OCI-M2 (cell line): ENCODE data around the gene KHDC4.
"Not testable (repeated sequence)": the region's sequence is repeated elsewhere in the genome, so short reads cannot be mapped to it uniquely, and the experiment has no call there.

Source experiments
- DNase-seq: peaks from one replicate; lab custom pipeline; 2025; ENCODE audit not compliant: unreplicated experiment; lab: John Stamatoyannopoulos, UW

KHDC4 gene

DNA sequence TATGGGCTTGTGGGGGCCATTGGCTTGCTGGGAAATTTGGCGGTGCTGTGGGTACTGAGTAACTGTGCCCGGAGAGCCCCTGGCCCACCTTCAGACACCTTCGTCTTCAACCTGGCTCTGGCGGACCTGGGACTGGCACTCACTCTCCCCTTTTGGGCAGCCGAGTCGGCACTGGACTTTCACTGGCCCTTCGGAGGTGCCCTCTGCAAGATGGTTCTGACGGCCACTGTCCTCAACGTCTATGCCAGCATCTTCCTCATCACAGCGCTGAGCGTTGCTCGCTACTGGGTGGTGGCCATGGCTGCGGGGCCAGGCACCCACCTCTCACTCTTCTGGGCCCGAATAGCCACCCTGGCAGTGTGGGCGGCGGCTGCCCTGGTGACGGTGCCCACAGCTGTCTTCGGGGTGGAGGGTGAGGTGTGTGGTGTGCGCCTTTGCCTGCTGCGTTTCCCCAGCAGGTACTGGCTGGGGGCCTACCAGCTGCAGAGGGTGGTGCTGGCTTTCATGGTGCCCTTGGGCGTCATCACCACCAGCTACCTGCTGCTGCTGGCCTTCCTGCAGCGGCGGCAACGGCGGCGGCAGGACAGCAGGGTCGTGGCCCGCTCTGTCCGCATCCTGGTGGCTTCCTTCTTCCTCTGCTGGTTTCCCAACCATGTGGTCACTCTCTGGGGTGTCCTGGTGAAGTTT is 7.8 kb upstream of the KHDC4 start:
- DNase-seq = no peak

DNA sequence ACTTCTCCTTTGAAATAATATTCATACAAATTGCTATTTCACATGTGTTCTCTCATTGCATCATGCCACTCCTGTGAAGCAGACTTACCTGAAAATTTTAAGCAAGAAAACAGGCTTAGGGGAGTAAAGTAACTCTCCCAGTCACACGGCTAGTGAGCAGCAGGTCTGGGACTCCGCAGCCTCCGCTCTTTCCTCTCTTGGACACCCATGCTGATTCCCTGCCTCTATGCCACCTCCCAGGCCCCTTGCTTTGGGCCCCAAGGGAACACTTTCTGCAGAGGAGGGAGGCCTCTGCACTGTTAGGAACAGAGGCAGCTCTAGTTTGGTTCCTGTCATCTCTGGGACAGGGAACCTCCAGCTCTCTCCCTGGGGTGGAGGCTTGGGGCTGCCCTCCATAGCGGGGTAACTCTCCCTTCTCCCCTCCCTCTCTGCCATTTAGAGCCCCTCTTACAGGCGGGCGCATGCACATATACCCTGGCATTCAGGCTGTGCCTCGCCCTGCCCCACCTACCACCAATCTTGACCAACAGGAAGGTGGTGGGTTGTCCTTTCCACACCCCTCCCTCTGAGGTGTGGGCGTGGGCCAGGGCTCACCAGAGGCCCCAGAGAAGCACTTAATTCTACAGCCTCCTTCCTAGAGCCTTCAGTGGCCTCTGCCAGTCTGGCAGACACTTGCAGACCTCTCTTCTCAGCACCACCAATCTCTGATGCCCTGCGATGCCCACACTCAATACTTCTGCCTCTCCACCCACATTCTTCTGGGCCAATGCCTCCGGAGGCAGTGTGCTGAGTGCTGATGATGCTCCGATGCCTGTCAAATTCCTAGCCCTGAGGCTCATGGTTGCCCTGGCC is 7.0 kb upstream of the KHDC4 start, which contains the start of gene RXFP4:
Gene RXFP4, plus strand, starts transcription at position 646 of the 852 bp plus-strand sequence. Its CDS starts 72 bp downstream, at position 718.
- no peak for DNase-seq

DNA sequence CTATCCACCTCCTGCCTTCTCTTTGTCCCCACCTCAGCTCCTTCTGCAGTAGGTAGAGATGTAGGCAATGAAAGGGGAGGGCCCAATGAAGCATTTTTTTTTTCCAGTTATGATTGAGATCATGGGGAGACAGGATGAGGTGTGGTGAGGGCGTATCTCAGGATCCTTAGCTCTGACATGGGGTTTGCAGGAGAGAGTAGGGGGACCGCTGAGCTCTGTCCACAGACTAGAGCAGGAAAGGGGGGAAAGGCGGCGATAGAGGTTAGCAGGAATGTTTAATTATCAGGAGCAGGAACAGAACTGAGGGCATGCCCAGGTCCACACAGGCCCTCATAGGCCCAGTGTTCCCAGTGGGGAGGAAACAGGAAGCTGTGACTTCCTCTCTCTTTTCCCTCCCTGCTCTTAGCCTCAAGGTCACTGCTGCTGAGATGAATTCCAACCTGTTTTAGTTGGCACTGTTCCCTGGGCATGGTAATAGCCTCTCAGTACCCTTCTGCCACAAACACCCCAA is 6.3 kb upstream of the KHDC4 start:
- DNase-seq = no peak

DNA sequence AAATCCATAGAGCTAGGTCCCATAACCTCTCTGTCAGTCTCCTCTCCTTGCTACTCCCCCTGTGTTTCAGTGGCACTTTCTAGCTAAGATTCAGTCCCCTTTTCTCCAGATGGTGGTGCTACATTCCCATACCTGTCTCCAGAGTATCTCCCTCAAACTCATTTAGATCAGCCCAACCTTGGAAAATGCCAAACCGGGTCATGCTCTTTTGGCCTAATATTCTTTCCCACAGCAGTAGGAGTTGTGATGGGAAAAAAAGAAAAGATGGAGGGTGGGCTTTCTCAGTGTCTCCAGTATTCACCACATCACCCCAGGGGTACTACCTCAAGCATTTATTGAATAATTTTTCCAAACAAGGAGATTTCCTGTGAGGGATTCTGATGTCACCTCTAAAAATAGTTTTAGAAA is 4.0 kb upstream of the KHDC4 start:
- DNase-seq = no peak

DNA sequence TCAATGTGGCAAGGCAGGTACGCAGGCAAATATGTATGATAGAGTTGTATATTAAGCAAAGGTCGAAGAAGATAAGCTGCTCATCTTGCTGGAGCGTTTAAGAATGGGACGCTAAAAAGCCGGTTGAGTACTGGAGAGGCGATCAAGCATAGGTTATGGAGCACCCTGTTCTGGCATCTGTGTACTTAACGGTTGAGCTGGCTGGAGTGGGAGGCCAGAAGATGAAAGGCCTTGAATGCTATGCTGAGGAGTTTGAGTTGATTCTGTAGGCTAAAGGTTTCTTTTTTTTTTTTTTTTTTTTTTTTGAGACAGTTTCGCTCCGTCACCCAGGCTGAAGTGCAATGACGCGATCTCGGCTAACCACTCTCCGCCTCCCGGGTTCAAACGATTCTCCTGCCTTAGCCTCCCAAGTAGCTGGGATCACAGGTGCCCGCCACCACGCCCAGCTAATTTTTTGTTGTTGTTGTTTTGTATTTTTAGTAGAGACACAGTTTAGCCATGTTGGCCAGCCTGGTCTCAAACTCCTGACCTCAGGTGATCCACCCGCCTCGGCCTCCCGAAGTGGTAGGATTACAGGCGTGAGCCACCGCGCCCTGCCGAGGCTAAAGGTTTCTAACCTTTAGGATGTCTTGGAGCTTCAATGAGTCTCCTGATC is 850 bp upstream of the KHDC4 start:
- DNase-seq = no peak

DNA sequence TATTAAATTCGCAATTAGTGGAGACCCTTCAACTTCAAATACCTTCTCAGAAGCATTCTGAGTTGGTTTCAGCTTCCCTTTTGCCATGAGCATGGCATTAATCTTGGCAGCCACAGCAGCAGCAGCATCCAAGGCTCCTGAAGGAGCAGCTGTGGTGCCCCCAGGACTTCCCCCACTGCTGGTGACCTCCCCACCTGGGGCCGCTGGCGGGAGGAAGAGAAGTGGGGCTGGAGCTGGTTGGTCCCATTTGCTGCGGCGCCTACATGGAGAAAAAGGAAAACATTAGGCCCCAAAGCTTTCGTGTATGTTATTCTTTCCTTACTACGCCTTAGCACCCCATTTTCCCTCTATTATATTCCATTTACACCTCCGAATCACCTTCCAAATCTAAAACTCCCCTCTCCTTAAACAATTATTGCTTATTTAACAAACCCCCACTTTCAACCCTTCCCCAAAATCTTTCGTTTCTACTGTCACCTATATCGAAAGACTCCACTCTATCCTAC is 569 bp downstream of the KHDC4 start:
- no peak for DNase-seq

DNA sequence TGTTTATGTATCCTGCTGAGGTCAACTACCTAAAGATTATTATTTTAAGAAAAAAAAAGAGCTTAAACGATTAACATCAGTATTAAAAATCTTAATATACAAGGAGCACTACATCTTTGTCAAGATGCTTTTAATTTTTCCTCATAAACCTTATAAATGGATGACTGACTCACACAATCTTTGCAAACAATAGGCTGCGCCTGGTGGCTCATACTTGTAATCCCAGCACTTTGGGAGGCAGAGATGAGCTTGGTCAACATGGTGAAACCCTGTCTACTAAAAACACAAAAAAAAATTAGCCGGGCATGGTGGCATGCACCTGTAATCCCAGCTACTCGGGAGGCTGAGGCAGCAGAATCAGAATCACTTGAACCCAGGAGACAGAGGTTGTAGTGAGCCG is 1.7 kb downstream of the KHDC4 start:
- DNase-seq = no peak

DNA sequence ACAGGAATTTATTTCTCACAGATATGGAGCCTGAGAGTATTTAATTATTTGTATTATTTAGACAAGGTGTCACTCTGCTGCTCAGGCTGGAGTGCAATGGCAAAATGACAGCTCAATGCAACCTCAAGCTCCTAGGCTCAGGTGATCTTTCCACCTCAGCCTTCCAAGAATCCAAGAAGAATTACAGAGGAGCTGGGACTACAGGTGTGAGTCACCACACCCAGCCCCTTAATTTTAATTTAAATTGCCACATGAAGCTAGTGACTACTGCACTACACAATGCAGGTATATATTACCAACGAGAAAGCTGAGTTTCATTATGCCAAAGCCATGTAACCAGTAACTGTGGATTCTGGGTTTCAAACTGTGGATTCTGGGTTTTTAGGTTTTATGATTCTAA is 2.1 kb downstream of the KHDC4 start:
- DNase-seq = no peak

DNA sequence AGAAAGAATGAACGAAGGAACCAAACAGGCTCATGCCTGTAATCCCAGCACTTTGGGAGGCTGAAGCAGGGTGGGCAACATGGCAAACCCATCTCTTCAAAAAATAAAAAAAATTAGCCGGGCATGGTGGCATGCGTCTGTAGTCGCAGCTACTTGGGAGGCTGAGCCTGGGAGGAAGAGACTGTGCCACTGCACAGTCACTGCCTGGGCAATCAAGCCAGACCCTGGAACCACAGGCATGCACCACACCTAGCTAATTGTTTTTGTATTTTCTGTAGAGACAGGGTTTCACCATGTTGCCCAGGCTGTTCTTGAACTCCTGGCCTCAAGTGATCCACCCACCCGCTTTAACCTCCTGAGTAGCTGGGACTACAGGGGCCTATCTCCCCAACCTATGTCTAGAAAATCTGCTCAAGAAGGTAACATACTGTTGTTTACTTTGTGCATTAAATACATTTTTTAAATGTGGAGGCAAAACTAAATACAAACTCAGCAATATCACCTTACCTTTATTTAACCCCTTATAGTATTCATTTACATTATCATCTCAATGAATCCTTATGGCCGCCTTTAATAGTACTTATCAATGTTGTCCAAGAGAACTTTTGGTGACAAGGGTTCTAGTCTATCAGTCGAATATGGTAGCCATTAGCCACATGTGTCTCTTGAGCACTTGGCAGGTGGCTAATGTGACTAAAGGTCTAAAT is 2.7 kb downstream of the KHDC4 start:
- DNase-seq = no peak

DNA sequence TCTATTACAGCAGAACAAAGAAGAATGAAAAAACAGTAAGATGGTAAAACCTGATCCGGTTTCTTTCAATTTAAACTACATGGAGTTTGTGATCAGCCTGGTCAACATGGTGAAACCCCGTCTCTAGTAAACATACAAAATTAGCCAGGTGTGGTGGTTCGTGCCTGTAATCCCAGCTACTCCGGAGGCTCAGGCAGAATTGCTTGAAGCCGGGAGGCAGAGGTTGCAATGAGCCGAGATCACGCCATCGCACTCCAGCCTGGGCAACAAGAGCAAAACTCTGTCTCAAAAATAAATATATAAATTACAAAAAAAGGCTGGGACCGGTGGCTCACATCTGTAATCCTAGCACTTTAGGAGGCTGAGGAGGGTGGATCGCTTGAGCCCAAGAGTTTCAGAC is 3.5 kb downstream of the KHDC4 start:
- DNase-seq = not testable (repeated sequence)

DNA sequence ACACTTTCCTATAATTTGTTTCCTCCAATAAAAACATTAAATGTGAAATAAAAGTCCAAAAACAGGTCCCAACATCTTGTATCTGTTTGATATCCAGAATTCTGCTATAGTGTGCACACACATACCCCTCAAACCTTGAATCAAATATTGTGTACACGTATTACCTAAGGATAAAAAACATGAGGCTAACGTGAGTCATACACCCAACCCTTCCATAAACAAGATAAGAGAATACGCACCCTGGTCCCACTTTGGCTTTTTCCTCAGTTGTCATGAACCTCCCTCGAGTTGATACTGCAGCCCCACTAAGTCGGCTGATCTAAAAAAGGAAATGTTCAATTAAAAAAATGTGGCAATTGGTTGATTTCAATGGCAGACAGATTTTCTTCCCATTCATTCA is 5.2 kb downstream of the KHDC4 start:
- DNase-seq = no peak

DNA sequence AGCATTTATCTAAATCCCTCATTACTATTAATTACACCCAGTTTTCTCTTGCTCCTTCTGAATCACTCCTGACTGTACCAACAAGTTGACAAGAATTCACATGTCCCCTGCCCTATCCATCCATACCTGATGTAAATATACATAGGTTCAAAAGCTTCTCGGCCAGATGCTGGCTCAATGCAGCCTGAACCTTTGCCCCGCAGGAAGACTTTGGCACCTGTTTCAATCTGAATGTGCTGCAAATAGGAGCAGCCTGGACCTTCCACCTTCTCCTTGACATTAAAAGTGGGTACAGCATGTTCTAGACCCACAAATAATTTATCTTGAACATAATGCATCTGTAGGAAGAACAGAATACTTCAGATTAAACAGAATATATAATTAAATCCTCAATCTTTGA is 8.7 kb downstream of the KHDC4 start:
- DNase-seq = no peak

DNA sequence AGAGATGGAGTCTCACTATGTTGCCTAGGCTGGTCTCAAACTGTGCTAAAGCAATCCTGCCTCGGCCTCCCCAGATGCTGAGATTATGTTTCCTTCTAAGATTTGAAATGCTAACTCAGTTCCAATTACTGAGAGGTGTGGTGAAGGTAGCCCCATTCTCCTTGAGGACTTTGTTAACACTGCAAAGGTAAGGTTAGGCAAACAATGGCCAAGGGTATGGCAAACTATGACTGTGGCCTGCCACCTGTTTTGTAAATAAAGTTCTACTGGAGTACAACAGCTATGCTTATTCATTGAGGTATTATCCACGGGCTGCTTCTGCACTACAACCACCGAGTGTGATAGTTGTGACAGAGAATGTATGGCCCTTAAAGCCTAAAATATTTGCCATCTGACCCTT is 13.5 kb downstream of the KHDC4 start:
- DNase-seq = no peak

DNA sequence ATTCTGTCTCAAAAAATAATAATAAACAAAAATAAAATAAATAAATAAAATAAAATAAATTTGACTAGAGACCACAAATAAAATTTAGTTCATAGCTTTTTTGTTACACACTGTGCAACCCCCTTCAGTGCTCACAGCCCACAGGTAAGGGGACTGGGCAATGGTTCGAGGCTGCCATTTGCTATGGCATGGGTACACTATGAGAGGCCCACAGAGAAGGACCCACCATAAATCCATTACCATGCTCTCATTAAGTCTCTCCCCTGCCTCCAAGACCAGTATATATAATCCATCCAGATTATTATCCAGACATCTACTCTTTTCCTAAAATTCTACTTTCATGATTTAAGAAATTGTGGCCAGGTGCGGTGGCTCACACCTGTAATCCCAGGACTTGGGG is 14.4 kb downstream of the KHDC4 start:
- DNase-seq = no peak

DNA sequence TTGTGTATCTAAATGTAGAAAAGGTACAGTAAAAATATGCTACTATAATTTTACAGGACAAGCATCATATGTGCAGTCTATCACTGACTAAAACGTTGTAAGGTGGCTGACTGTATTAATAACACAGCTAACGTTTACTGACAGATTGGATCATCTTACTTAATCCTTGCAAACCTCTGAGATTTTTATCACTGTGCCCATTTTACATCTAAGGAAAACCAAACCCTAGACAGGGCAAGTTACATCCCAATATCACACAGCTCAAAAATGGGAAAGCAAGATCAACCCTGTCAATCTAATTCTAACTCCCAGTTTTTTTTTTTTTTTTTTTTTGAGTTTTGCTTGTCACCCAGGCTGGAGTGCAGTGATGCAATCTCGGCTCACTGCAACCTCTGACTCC is 15.6 kb downstream of the KHDC4 start:
- no peak for DNase-seq

DNA sequence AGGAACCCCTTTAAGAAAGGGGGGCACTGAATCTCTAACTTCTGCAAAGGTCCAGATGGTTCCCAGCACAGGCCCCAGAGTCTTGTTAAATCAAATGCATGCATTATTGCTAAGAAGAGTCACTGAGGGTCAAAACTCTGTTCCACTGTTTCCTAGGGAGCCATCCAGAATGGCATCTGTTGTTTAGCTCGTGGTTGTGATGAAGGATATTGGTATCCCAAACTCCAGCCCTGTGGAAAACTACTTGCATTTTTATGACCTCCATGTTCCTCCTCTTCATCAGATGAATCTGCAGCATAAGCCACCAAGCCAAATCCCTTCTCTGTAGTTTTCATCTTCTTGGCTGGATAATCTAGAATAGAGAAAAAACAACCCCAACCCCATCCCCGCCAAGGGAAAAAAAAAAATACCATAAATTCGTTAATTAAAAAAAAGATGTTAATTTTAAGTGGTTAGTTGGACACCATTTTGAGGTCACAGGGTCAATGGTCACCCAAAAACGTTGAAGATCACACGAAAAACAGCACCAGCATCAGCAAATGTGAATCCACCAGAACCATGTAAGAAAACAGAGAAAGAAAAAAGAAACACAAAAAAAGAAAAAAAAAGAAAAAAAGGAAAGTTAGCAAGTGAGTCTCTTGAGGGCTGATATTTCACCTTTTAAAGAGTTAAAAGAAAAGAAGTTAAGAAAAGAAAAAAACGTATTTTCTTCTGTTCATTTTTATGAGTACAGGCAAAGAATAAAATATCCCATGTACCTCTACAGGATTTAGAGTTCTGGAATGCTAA is 20.1 kb downstream of the KHDC4 start:
- DNase-seq = no peak

DNA sequence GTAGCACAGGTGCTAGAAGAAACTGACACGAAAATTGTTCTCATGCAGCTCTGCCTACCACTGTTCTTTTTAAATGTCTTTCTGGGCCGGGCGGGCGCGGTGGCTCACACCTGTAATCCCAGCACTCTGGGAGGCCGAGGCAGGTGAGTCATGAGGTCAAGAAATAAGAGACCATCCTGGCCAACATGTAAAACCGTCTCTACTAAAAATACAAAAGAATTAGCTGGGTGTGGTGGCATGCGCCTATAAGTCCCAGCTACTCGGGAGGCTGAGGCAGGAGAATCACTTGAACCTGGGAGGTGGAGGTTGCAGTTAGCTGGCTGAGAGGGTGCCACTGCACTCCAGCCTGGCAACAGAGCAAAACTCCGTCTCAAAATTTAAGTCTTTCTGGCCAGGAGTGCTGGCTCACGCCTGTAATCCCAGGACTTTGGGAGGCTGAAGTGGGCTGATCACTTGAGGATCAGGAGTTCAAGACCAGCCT is 22.1 kb downstream of the KHDC4 start:
- no peak for DNase-seq

DNA sequence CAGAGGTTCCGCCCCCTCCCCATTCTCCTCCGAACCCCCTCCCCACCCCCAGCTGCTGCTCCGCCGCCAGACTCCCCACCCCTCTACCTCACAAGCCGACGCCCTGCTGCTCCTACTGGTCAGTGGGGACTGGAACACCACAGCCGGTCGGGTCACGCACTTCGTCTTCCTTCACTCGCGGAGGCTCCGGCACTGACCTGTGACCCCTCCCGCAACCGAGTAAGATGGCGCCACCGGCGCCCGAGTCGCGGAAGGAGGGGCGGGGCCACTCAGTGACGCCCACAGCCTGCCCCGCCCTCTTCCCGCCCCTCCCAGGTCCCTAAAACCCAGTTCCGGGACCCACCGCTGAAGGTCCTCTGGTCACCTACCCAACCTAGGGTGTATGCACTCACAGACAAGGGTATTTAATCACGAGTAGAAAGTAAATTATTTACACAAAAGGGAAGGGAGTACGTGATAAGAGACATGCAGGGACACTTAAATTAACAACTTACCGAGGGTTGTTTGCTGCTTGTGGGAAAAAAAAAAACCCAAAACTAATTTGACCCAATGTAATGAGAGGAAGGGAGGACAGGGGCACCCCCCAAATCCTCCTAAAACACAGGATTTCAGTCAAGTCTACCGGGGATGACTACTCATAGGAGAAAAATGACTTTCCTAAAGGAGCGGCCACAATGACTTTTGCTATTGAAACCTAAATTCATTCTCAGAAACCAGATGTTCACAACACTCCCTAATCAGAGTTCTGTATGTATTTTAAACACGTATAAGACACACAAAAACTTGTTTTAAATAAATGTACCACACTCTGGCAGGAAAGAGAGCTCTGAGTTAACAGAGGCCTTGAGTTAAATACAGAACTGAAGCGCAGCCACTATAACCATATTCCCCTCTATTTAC is 22.8 kb downstream of the KHDC4 start, which contains the start of gene RIT1:
Gene RIT1, minus strand, starts transcription at position 194 of the 900 bp plus-strand sequence. CDS start 588 bp downstream, outside the sequence.
- peak; percentile 63 for DNase-seq

DNA sequence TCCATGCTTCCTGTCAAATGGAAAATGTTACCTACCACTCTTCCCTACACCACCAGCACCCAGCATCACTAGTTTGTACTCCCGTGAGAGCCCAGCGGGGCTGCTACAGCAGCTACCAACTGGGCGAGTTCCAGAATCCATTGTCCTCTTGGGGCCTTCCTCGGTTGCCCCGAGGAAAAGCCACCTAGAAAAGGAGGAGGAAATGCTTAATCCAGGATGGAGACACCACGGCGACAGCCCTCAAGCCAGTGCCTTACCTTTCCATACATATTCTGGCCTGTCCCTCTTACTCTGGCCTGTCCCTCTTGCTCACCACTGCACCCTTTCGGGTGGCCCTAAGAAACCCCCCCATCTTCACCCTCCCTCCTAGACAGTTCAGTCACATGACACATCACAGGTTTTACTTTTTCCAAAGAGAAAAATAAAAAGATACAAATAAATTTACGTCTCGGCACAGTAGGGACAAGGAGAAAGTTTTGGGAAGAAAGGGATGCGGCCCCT is 23.5 kb downstream of the KHDC4 start:
- no peak for DNase-seq
